CD4-positive, alpha-beta T cell treated with Interleukin-1 beta for 1 hour (primary cell): Measurements from ENCODE around the gene ZDHHC1.

Source experiments
- DNase-seq, 2 donors: peaks; one replicate each; pipeline ENCODE4 v3.0.0-alpha.2; 2020 to 2022

Gene ZDHHC1

GRCh38 chr16:67415872-67416793, at the start of gene ZDHHC1:
Gene ZDHHC1 (minus strand): TSS chr16:67416477. CDS start chr16:67407775, 8,702 bp downstream.
- DNase-seq: peak; percentile 48 to 53

- DNase-seq: no peak
Measured at GRCh38 chr16:67464565-67464964, 48.3 kb upstream of the ZDHHC1 start.

GRCh38 chr16:67463691-67464090, 47.4 kb upstream of the ZDHHC1 start:
- no peak for DNase-seq

GRCh38 chr16:67463059-67463458, 46.8 kb upstream of the ZDHHC1 start:
- no peak for DNase-seq

- DNase-seq: no peak
Measured at GRCh38 chr16:67462279-67462655, 46.0 kb upstream of the ZDHHC1 start.

- no peak for DNase-seq
Measured at GRCh38 chr16:67461600-67462278, 45.5 kb upstream of the ZDHHC1 start.

GRCh38 chr16:67460961-67461360, 44.7 kb upstream of the ZDHHC1 start:
- no peak for DNase-seq

GRCh38 chr16:67460168-67460567, 43.9 kb upstream of the ZDHHC1 start:
- DNase-seq: no peak

GRCh38 chr16:67459861-67460150, 43.5 kb upstream of the ZDHHC1 start:
- no peak for DNase-seq

- DNase-seq: no peak
Measured at GRCh38 chr16:67459066-67459860, 43.0 kb upstream of the ZDHHC1 start.

- no peak for DNase-seq
Measured at GRCh38 chr16:67458121-67458641, 41.9 kb upstream of the ZDHHC1 start.

- no peak for DNase-seq
Measured at GRCh38 chr16:67457611-67458010, 41.3 kb upstream of the ZDHHC1 start.

GRCh38 chr16:67456391-67457081, 40.3 kb upstream of the ZDHHC1 start:
- DNase-seq: no peak

GRCh38 chr16:67454852-67455251, 38.6 kb upstream of the ZDHHC1 start:
- no peak for DNase-seq

GRCh38 chr16:67454104-67454503, 37.8 kb upstream of the ZDHHC1 start:
- no peak for DNase-seq

- DNase-seq: no peak
Measured at GRCh38 chr16:67451704-67452435, 35.6 kb upstream of the ZDHHC1 start.

- no peak for DNase-seq
Measured at GRCh38 chr16:67451061-67451703, 34.9 kb upstream of the ZDHHC1 start.

- DNase-seq: no peak
Measured at GRCh38 chr16:67449739-67450138, 33.5 kb upstream of the ZDHHC1 start.

GRCh38 chr16:67449336-67449735, 33.1 kb upstream of the ZDHHC1 start:
- DNase-seq: no peak

- no peak for DNase-seq
Measured at GRCh38 chr16:67448580-67448979, 32.3 kb upstream of the ZDHHC1 start.

- DNase-seq: peak; percentile 54 to 61
Measured at GRCh38 chr16:67447508-67448076, 31.3 kb upstream of the ZDHHC1 start.
